ENCODE data around the gene DHX35. TPM values are rescaled to one million over a fixed set of nuclear protein-coding genes. Genes with fewer than 3 reads are reported as not detected.

DHX35 gene
- total RNA-seq, 4 donors from 2014 or later = 15.5 to 75.9 (median 17.7) TPM

DNA sequence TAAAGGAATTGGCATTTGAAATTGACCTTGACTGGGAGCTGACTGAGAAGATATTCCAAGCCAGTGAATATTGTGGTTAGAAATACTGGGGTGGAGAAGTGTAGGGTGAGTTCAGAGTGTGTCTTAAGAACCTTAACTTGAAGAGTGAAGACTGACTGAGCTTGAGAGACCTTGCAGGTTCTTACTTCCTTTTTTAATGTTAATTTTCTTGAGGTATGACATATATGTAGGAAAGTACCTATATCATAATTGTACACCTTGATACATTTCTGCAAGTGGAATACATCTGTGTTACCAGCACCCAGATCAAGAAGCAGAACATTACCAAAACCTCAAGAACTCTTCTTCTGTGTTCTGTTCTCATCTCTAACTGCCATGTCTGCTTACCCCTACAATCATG, 11.0 kb downstream of the DHX35 start:
- Histone ChIP-seq H3K27ac (peak overlapping the region in 3 of 4 donors; percentile 33 to 66 (median 48)), H3K9me3 (no peaks in the 10 kb centered on the region), H3K36me3 (peaks cover 0 to 10% (median 0%) of the 10 kb centered on the region in 4 donors), H3K4me1 (peaks cover 12 to 40% (median 23%) of the 10 kb centered on the region in 4 donors), H3K4me3 (no peak overlapping the region), H3K27me3 (no peaks in the 10 kb centered on the region)
- intact Hi-C loops (cut with DNase I; ENCODE audit: low total_unique reads) (no loop called here), in situ Hi-C loops (cut with MboI; ENCODE audit: low pct_ligation_motif_present in 1 of 4, low pct_unique_long_range_greater_than_20kb in 1 of 4, low sequenced_read_pairs in 3 of 4) (no loop called here)
- DNase-seq = no peak
- no peak for TF ChIP-seq POLR2AphosphoS5 (IDR thresholded peaks at IDR 0.05)
- TF ChIP-seq, protein P1, sequence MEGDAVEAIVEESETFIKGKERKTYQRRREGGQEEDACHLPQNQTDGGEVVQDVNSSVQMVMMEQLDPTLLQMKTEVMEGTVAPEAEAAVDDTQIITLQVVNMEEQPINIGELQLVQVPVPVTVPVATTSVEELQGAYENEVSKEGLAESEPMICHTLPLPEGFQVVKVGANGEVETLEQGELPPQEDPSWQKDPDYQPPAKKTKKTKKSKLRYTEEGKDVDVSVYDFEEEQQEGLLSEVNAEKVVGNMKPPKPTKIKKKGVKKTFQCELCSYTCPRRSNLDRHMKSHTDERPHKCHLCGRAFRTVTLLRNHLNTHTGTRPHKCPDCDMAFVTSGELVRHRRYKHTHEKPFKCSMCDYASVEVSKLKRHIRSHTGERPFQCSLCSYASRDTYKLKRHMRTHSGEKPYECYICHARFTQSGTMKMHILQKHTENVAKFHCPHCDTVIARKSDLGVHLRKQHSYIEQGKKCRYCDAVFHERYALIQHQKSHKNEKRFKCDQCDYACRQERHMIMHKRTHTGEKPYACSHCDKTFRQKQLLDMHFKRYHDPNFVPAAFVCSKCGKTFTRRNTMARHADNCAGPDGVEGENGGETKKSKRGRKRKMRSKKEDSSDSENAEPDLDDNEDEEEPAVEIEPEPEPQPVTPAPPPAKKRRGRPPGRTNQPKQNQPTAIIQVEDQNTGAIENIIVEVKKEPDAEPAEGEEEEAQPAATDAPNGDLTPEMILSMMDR (IDR thresholded peaks at IDR 0.05) = no peak
- TF ChIP-seq EP300 (IDR thresholded peaks at IDR 0.05; ENCODE audit: low read depth) = no peak
- TF ChIP-seq POLR2A (IDR thresholded peaks at IDR 0.05) = no peak

- in situ Hi-C loops (cut with MboI; ENCODE audit: low pct_ligation_motif_present in 1 of 4, low pct_unique_long_range_greater_than_20kb in 1 of 4, low sequenced_read_pairs in 3 of 4) (no loop called here), intact Hi-C loops (cut with DNase I; ENCODE audit: low total_unique reads) (no loop called here)
- Histone ChIP-seq H3K4me3 (no peak overlapping the region), H3K4me1 (peaks cover 8 to 34% (median 18%) of the 10 kb centered on the region in 4 donors), H3K27ac (peak overlapping the region; percentile 10 to 66 (median 40)), H3K27me3 (no peaks in the 10 kb centered on the region), H3K9me3 (no peaks in the 10 kb centered on the region), H3K36me3 (peaks cover 0 to 10% (median 0%) of the 10 kb centered on the region in 4 donors)
- DNase-seq = no peak
- WGBS, 2 donors (ENCODE audit: low coverage in 1 of 2) = 63 to 75% methylated on average over 4 to 5 of the region's 5 CpGs
- TF ChIP-seq, protein P1 (IDR thresholded peaks at IDR 0.05) = no peak
- TF ChIP-seq POLR2A (IDR thresholded peaks at IDR 0.05) = no peak
- no peak for TF ChIP-seq POLR2AphosphoS5 (IDR thresholded peaks at IDR 0.05)
- TF ChIP-seq EP300 (IDR thresholded peaks at IDR 0.05; ENCODE audit: low read depth) = no peak
These were observed 11.5 kb downstream of the DHX35 start for GRCh38 chr20:38973645-38974044.

- intact Hi-C loops (cut with DNase I; ENCODE audit: low total_unique reads) = no loop called here
- no peak for DNase-seq
- WGBS, 2 donors (ENCODE audit: low coverage in 1 of 2) = 61 to 84% methylated on average over 2 of the region's 2 CpGs
- in situ Hi-C loops (cut with MboI; ENCODE audit: low pct_ligation_motif_present in 1 of 4, low pct_unique_long_range_greater_than_20kb in 1 of 4, low sequenced_read_pairs in 3 of 4) = no loop called here
- no peaks in the 10 kb centered on the region for H3K9me3 ChIP-seq
- no peak overlapping the region for H3K4me3 ChIP-seq
- H3K27me3 ChIP-seq = no peaks in the 10 kb centered on the region
- H3K36me3 ChIP-seq = peaks cover 0 to 10% (median 0%) of the 10 kb centered on the region in 4 donors
- H3K4me1 ChIP-seq = peaks cover 0 to 25% (median 0%) of the 10 kb centered on the region in 4 donors
- TF ChIP-seq POLR2A (IDR thresholded peaks at IDR 0.05) (no peak), POLR2AphosphoS5 (IDR thresholded peaks at IDR 0.05) (no peak), EP300 (IDR thresholded peaks at IDR 0.05; ENCODE audit: low read depth) (no peak)
- TF ChIP-seq, protein P1 (IDR thresholded peaks at IDR 0.05) = no peak
- H3K27ac ChIP-seq = peak overlapping the region in 3 of 4 donors; percentile 0 to 66 (median 49)
These were observed 13.5 kb downstream of the DHX35 start for GRCh38 chr20:38975539-38976120.

- peaks cover 0 to 44% (median 12%) of the 10 kb centered on the region in 4 donors for H3K4me1 ChIP-seq
- H3K36me3 ChIP-seq = peaks cover 0 to 5% (median 0%) of the 10 kb centered on the region in 4 donors
- H3K9me3 ChIP-seq = no peaks in the 10 kb centered on the region
- TF ChIP-seq POLR2A (IDR thresholded peaks at IDR 0.05) (no peak), EP300 (IDR thresholded peaks at IDR 0.05; ENCODE audit: low read depth) (no peak), POLR2AphosphoS5 (IDR thresholded peaks at IDR 0.05) (no peak)
- TF ChIP-seq, protein P1 (IDR thresholded peaks at IDR 0.05) = no peak
- H3K27me3 ChIP-seq = no peaks in the 10 kb centered on the region
- intact Hi-C loops (cut with DNase I; ENCODE audit: low total_unique reads) (no loop called here), in situ Hi-C loops (cut with MboI; ENCODE audit: low pct_ligation_motif_present in 1 of 4, low pct_unique_long_range_greater_than_20kb in 1 of 4, low sequenced_read_pairs in 3 of 4) (no loop called here)
- no peak for DNase-seq
- WGBS, 2 donors (ENCODE audit: low coverage in 1 of 2) = 89 to 90% methylated on average over 2 of the region's 2 CpGs
- no peak overlapping the region for H3K4me3 ChIP-seq
- H3K27ac ChIP-seq = peak overlapping the region in 3 of 4 donors; percentile 0 to 18 (median 3)
These were observed 17.3 kb downstream of the DHX35 start for GRCh38 chr20:38979434-38979833.
